Testis (tissue), 3 donors: Measurements from ENCODE around the gene EXOC4. TPM values are rescaled to one million over a fixed set of nuclear protein-coding genes. Genes with fewer than 3 reads are reported as not detected.

Experiments used
- DNase-seq: peaks from one replicate; pipeline ENCODE4 v3.0.0-alpha.2; 2019
- H3K27ac ChIP-seq, 2 donors: fragments of 200-600 bp; sonication (generic); one replicate each; pipeline ENCODE4 v1.5.1; 2019
- H3K27me3 ChIP-seq: fragments of 200-600 bp; sonication (generic); one replicate; pipeline ENCODE4 v1.5.1; 2019
- H3K36me3 ChIP-seq: fragments of 200-600 bp; sonication (generic); one replicate; pipeline ENCODE4 v1.5.1; 2017; ENCODE audit warnings: low read depth; ENCODE audit errors: missing control alignments
- H3K4me1 ChIP-seq: fragments of 200-600 bp; sonication (generic); one replicate; pipeline ENCODE4 v1.5.1; 2019
- H3K4me3 ChIP-seq, 2 donors: fragments of 200-600 bp; sonication (generic); one replicate each; pipeline ENCODE4 v1.5.1; 2017 to 2019
- H3K9me3 ChIP-seq: fragments of 200-600 bp; sonication (generic); one replicate; pipeline ENCODE4 v1.5.1; 2017
- POLR2A ChIP-seq: fragments of 450-650 bp; IDR thresholded peaks from one replicate; pipeline ENCODE4 v1.6.1; 2017; ENCODE audit warnings: antibody characterized with exemption, mild to moderate bottlenecking, moderate library complexity
- WGBS, 2 donors: methylation state at CpG; one replicate each; pipeline ENCODE4 v1.1.5; 2018; 5-methylcytosine and 5-hydroxymethylcytosine counted together
- intact Hi-C: fragments of 100-400 bp; cut with DNase I; formaldehyde crosslinking; loops from one replicate; pipeline ENCODE4 v1.15.1; 2023; ENCODE audit warnings: low total_unique reads
- polyA plus RNA-seq: library from polyadenylated mRNA; stranded (reverse); fragments of 350-450 nt; fragmentation: Illumina TruSeq; extraction: RNeasy Lipid Tissue Mini Kit (QIAGEN cat#74804); gene quantifications from one replicate; pipeline ENCODE4 v1.2.3, GENCODE V29; 2014; ENCODE audit warnings: low read depth, low replicate concordance; ENCODE audit not compliant: insufficient read depth
- total RNA-seq, 2 donors: library from RNA; depleted of rRNA; stranded (reverse); fragments of >200 nt; gene quantifications; one replicate each; pipeline ENCODE4 v1.2.3, GENCODE V29; 2016
- TF ChIP-seq, protein P1 (sequence below), 3 experiments: fragments of 450-650 bp in 2 of 3; fragments of 200-600 bp in 1 of 3; sonication (generic) in 1 of 3; IDR thresholded peaks; one replicate each; pipeline ENCODE4 v1.5.1; 2016 to 2019; ENCODE audit warnings: antibody characterized with exemption in 3 of 3, mild to moderate bottlenecking in 2 of 3, moderate library complexity in 1 of 3

EXOC4 gene
- total and polyA plus RNA-seq, 3 donors from 2014 or later = 47.4 to 169 (median 142) TPM

GRCh38 chr7:134104166-134104565 is 851.3 kb downstream of the EXOC4 start:
- Histone ChIP-seq H3K27ac (no peak overlapping the region), H3K27me3 (no peaks in the 10 kb centered on the region), H3K4me1 (no peaks in the 10 kb centered on the region), H3K36me3 (no peaks in the 10 kb centered on the region), H3K9me3 (no peaks in the 10 kb centered on the region), H3K4me3 (no peak overlapping the region)
- TF ChIP-seq, protein P1, sequence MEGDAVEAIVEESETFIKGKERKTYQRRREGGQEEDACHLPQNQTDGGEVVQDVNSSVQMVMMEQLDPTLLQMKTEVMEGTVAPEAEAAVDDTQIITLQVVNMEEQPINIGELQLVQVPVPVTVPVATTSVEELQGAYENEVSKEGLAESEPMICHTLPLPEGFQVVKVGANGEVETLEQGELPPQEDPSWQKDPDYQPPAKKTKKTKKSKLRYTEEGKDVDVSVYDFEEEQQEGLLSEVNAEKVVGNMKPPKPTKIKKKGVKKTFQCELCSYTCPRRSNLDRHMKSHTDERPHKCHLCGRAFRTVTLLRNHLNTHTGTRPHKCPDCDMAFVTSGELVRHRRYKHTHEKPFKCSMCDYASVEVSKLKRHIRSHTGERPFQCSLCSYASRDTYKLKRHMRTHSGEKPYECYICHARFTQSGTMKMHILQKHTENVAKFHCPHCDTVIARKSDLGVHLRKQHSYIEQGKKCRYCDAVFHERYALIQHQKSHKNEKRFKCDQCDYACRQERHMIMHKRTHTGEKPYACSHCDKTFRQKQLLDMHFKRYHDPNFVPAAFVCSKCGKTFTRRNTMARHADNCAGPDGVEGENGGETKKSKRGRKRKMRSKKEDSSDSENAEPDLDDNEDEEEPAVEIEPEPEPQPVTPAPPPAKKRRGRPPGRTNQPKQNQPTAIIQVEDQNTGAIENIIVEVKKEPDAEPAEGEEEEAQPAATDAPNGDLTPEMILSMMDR (IDR thresholded peaks at IDR 0.05) = no peak
- no peak for TF ChIP-seq POLR2A
- DNase-seq = no peak
- intact Hi-C loops = no loop called here
- 93 to 98% methylated on average over 4 of the region's 4 CpGs for WGBS, 2 donors

DNA sequence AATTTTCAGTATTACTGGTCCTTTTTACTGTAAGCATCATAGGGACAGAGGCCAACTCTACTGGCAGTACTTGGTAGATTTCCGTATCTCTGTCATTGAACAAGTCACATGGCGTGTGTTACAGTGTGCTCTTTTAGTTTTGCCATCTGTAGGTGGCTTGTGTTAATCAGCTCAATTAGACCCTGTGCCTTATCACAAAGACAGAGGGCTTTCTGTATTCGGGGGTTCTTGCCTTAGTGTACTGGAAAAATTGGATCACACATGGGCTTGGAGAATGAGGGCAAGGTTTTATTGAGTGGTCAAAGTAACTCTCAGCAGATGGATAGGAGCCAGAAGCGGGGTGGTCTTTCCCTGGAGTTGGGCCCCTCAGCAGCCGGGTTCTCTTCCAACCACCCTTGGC is 853.0 kb downstream of the EXOC4 start:
- no peak overlapping the region for H3K27ac ChIP-seq
- intact Hi-C loops = no loop called here
- H3K4me1 ChIP-seq = no peaks in the 10 kb centered on the region
- no peak overlapping the region for H3K4me3 ChIP-seq
- no peaks in the 10 kb centered on the region for H3K36me3 ChIP-seq
- no peak for DNase-seq
- H3K9me3 ChIP-seq = no peaks in the 10 kb centered on the region
- whole genome bisulfite sequencing, 2 donors = 57 to 78% methylated on average over 4 to 5 of the region's 5 CpGs
- H3K27me3 ChIP-seq = no peaks in the 10 kb centered on the region
- TF ChIP-seq POLR2A = no peak
- TF ChIP-seq, protein P1 (IDR thresholded peaks at IDR 0.05) = no peak

DNA sequence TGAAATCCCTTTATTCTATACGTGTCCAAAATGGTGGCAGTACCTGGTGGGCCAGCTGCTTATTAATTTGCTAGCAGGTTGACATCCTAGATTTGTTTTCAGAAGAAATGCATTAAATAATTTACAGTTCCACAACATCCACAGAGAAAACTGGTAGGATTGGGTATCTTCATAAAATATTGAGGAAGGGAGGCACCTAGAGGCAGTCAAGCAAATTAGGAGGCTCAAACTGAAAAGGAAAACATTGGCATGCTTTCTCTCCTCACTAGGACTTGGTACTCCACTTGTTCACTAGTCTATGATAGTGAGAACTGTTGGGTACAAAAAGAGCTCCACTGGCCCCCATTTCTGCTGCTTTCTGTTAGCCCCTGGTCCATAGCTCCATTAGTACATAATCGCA is 855.9 kb downstream of the EXOC4 start:
- Histone ChIP-seq H3K27ac (no peak overlapping the region), H3K4me3 (no peak overlapping the region), H3K9me3 (no peaks in the 10 kb centered on the region), H3K4me1 (no peaks in the 10 kb centered on the region), H3K27me3 (no peaks in the 10 kb centered on the region), H3K36me3 (no peaks in the 10 kb centered on the region)
- WGBS, 2 donors = 92 to 100% methylated on average over 2 of the region's 2 CpGs
- intact Hi-C loops = no loop called here
- no peak for DNase-seq
- TF ChIP-seq, protein P1 (IDR thresholded peaks at IDR 0.05) = no peak
- no peak for TF ChIP-seq POLR2A

- no peak overlapping the region for H3K4me3 ChIP-seq
- no peaks in the 10 kb centered on the region for H3K36me3 ChIP-seq
- H3K27me3 ChIP-seq = no peaks in the 10 kb centered on the region
- no peaks in the 10 kb centered on the region for H3K4me1 ChIP-seq
- intact Hi-C loops = no loop called here
- TF ChIP-seq, protein P1 (IDR thresholded peaks at IDR 0.05) = no peak
- no peak for TF ChIP-seq POLR2A
- no peaks in the 10 kb centered on the region for H3K9me3 ChIP-seq
- H3K27ac ChIP-seq = no peak overlapping the region
- no peak for DNase-seq
Measured at GRCh38 chr7:134113655-134114054, 860.8 kb downstream of the EXOC4 start.

- Histone ChIP-seq H3K4me3 (no peak overlapping the region), H3K9me3 (no peaks in the 10 kb centered on the region), H3K27me3 (no peaks in the 10 kb centered on the region), H3K4me1 (no peaks in the 10 kb centered on the region), H3K27ac (no peak overlapping the region), H3K36me3 (no peaks in the 10 kb centered on the region)
- TF ChIP-seq, protein P1 (IDR thresholded peaks at IDR 0.05) = no peak
- TF ChIP-seq POLR2A = no peak
- intact Hi-C loops = no loop called here
- WGBS, 2 donors = 84 to 88% methylated on average over 4 of the region's 4 CpGs
- no peak for DNase-seq
Measured at GRCh38 chr7:134114992-134115391, 862.1 kb downstream of the EXOC4 start.
